Neuronal stem cell (in vitro differentiated cells): Measurements from ENCODE around the gene NTSR1.

Source experiments
- DNase-seq: peaks from one replicate; pipeline ENCODE4 v3.0.0-alpha.2; 2013; ENCODE audit warnings: low spot score
- H2AFZ ChIP-seq: one replicate; pipeline ENCODE4 v1.6.1; 2013; ENCODE audit warnings: mild to moderate bottlenecking, low read length, inconsistent platforms
- H2AK5ac ChIP-seq: 2 replicates; pipeline ENCODE4 v1.6.1; 2013; ENCODE audit warnings: low read depth, mild to moderate bottlenecking, inconsistent platforms, low read length, moderate library complexity, mixed read lengths
- H2BK120ac ChIP-seq: 2 replicates; pipeline ENCODE4 v1.6.1; 2013; ENCODE audit warnings: low read depth, mild to moderate bottlenecking, inconsistent platforms, low read length, moderate library complexity, mixed read lengths
- H2BK12ac ChIP-seq: one replicate; pipeline ENCODE4 v1.6.1; 2013; ENCODE audit warnings: low read length, inconsistent platforms
- H2BK15ac ChIP-seq: 2 replicates; pipeline ENCODE4 v1.6.1; 2013; ENCODE audit warnings: mild to moderate bottlenecking, low read length, inconsistent platforms, mixed read lengths
- H2BK5ac ChIP-seq: one replicate; pipeline ENCODE4 v1.6.1; 2013; ENCODE audit warnings: inconsistent platforms, mild to moderate bottlenecking, low read length, moderate library complexity
- H3K14ac ChIP-seq: one replicate; pipeline ENCODE4 v1.6.1; 2013; ENCODE audit warnings: low read length, inconsistent platforms
- H3K18ac ChIP-seq: 2 replicates; pipeline ENCODE4 v1.6.1; 2013; ENCODE audit warnings: low read length, inconsistent platforms
- H3K23ac ChIP-seq: 2 replicates; pipeline ENCODE4 v1.6.1; 2013; ENCODE audit warnings: low read depth, mild to moderate bottlenecking, mixed read lengths, low read length, inconsistent platforms; ENCODE audit not compliant: poor library complexity
- H3K27ac ChIP-seq: replicated peaks from 3 replicates; pipeline ENCODE4 v1.5.1; 2013; ENCODE audit warnings: low read length, inconsistent platforms
- H3K27me3 ChIP-seq, 3 experiments: 2 replicates each; pipeline ENCODE4 v1.6.1; 2013; ENCODE audit warnings: low read length in 3 of 3, mild to moderate bottlenecking in 2 of 3, inconsistent platforms in 1 of 3, low read depth in 1 of 3, mixed read lengths in 1 of 3, moderate library complexity in 1 of 3; ENCODE audit not compliant: control insufficient read depth in 3 of 3, insufficient read depth in 3 of 3
- H3K36me3 ChIP-seq, 2 donors: replicated peaks in 1 of 2; 2 replicates each; pipeline ENCODE4 v1.6.1; 2013; ENCODE audit warnings: low read length in 2 of 2; ENCODE audit not compliant: control insufficient read depth in 2 of 2, insufficient read depth in 2 of 2
- H3K4ac ChIP-seq: 2 replicates; pipeline ENCODE4 v1.6.1; 2013; ENCODE audit warnings: inconsistent platforms, mild to moderate bottlenecking, low read length, moderate library complexity
- H3K4me1 ChIP-seq, 2 donors: 1 replicate in 1 of 2; 2 replicates in 1 of 2; pipeline ENCODE4 v1.6.1; 2013; ENCODE audit warnings: low read length in 2 of 2, low read depth in 1 of 2; ENCODE audit not compliant: control insufficient read depth in 2 of 2, insufficient read depth in 1 of 2
- H3K4me2 ChIP-seq: one replicate; pipeline ENCODE4 v1.6.1; 2013; ENCODE audit warnings: mild to moderate bottlenecking, low read length, inconsistent platforms; ENCODE audit not compliant: insufficient read depth, poor library complexity, severe bottlenecking
- H3K4me3 ChIP-seq, 2 donors: 2 replicates each; pipeline ENCODE4 v1.5.1; 2013; ENCODE audit warnings: low read length in 2 of 2, mild to moderate bottlenecking in 2 of 2, inconsistent platforms in 1 of 2, moderate library complexity in 1 of 2
- H3K79me1 ChIP-seq: one replicate; pipeline ENCODE4 v1.6.1; 2013; ENCODE audit warnings: low read depth, mild to moderate bottlenecking, inconsistent platforms, low read length, moderate library complexity
- H3K9ac ChIP-seq: one replicate; pipeline ENCODE4 v1.6.1; 2013; ENCODE audit warnings: mild to moderate bottlenecking, low read depth, low read length, inconsistent platforms; ENCODE audit not compliant: poor library complexity
- H3K9me3 ChIP-seq, 2 donors: replicated peaks in 1 of 2; 2 replicates each; pipeline versions ENCODE3 to v1.6.1; 2013; ENCODE audit warnings: low read length in 2 of 2, mild to moderate bottlenecking in 2 of 2, inconsistent platforms in 1 of 2, low read depth in 1 of 2, mixed read lengths in 1 of 2, moderate library complexity in 1 of 2; ENCODE audit not compliant: control insufficient read depth in 2 of 2, insufficient read depth in 1 of 2
- H4K8ac ChIP-seq: one replicate; pipeline ENCODE4 v1.6.1; 2013; ENCODE audit warnings: low read depth, mild to moderate bottlenecking, inconsistent platforms, low read length, moderate library complexity
- H4K91ac ChIP-seq: one replicate; pipeline ENCODE4 v1.6.1; 2013; ENCODE audit warnings: low read length, low read depth, mild to moderate bottlenecking, inconsistent platforms; ENCODE audit not compliant: poor library complexity
- WGBS, 2 donors: extraction: QIAGEN DNeasy Blood & Tissue Kit; methylation state at CpG; one replicate each; pipeline ENCODE4 v1.1.7; 2013; ENCODE audit warnings: missing lambda C conversion rate in 2 of 2, mixed read lengths in 1 of 2; ENCODE audit not compliant: insufficient read length in 2 of 2, insufficient replicate concordance in 1 of 2; ENCODE audit errors: extremely low coverage in 2 of 2; 5-methylcytosine and 5-hydroxymethylcytosine counted together

Gene NTSR1

GRCh38 chr20:62722627-62723026 lies 14.0 kb downstream of the NTSR1 start:
- Histone ChIP-seq H3K4me3 (peak overlapping the region in 1 of 2 donors; percentile 21), H2BK120ac (no peak overlapping the region), H3K4me2 (no peak overlapping the region), H3K4ac (no peak overlapping the region), H3K9ac (no peak overlapping the region), H3K4me1 (no peaks in the 10 kb centered on the region), H3K27ac (no peak overlapping the region), H2BK12ac (no peak overlapping the region), H3K18ac (no peak overlapping the region), H3K36me3 (no peaks in the 10 kb centered on the region), H3K23ac (no peak overlapping the region), H3K79me1 (peaks cover 3% of the 10 kb centered on the region), H4K8ac (no peak overlapping the region), H2AFZ (no peak overlapping the region), H2BK15ac (no peak overlapping the region), H3K9me3 (peaks cover 5 to 22% of the 10 kb centered on the region in 2 donors), H3K14ac (no peak overlapping the region), H2AK5ac (no peak overlapping the region), H4K91ac (no peak overlapping the region), H2BK5ac (no peak overlapping the region), H3K27me3 (peaks cover 0 to 70% (median 0%) of the 10 kb centered on the region in 3 experiments)
- DNase-seq, result no peak
- WGBS, 2 donors, result no CpG with 5 or more reads among the region's 6 CpGs

GRCh38 chr20:62723351-62723750 lies 14.7 kb downstream of the NTSR1 start:
- no CpG with 5 or more reads among the region's 13 CpGs for WGBS, 2 donors
- H3K9ac ChIP-seq, result no peak overlapping the region
- H3K9me3 ChIP-seq, result peaks cover 5 to 22% of the 10 kb centered on the region in 2 donors
- H2BK12ac ChIP-seq, result peak overlapping the region; percentile 27
- H3K27me3 ChIP-seq, result peaks cover 0 to 71% (median 0%) of the 10 kb centered on the region in 3 experiments
- no peak overlapping the region for H3K4ac ChIP-seq
- no peak overlapping the region for H2BK120ac ChIP-seq
- no peaks in the 10 kb centered on the region for H3K4me1 ChIP-seq
- peak overlapping the region; percentile 67 for H3K18ac ChIP-seq
- no peak overlapping the region for H2AFZ ChIP-seq
- H3K27ac ChIP-seq, result no peak overlapping the region
- H3K79me1 ChIP-seq, result peaks cover 3% of the 10 kb centered on the region
- no peak overlapping the region for H3K4me2 ChIP-seq
- no peak overlapping the region for H4K8ac ChIP-seq
- no peak overlapping the region for H3K14ac ChIP-seq
- no peak overlapping the region for H4K91ac ChIP-seq
- no peak overlapping the region for H3K4me3 ChIP-seq
- H3K36me3 ChIP-seq, result no peaks in the 10 kb centered on the region
- H2BK15ac ChIP-seq, result no peak overlapping the region
- peak overlapping the region; percentile 51 for H2AK5ac ChIP-seq
- peak overlapping the region; percentile 48 for H2BK5ac ChIP-seq
- no peak for DNase-seq
- H3K23ac ChIP-seq, result peak overlapping the region; percentile 3

DNA sequence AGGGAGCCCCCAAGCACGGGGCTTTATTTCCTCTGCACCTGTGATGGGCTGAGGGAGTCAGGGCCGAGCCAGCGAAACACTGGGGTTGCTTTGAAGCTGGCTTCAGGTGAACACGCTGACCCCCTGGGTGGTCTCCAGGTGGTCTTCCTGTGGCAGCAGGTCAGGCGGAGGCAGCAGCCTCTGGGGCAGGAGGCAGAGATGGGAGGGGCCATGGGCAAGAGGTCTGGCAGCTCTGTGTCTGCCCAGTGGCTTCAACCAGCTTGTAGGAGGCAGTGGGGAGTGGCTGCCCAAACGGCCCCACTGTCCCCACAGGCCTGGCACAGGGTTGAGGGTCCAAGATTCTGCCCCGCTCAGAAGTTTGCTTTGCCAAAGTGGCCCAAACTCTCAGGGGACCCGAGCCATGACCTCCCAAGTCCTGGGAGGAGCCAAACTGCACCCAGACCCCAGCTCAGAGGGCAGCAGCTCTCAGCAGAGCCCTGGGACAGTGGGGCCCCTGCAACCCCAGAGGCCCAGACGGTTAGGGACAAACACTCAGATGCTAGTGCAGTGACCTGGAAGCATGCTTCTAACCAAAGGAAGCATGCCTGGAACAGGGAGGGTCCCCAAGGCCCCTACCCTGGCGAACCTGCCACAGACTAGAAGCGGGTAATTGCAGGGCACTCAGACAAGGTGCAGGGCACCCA lies 15.3 kb downstream of the NTSR1 start:
- DNase-seq, result no peak
- peak overlapping the region; percentile 48 for H2BK5ac ChIP-seq
- peak overlapping the region; percentile 51 for H2AK5ac ChIP-seq
- H3K23ac ChIP-seq, result no peak overlapping the region
- H3K79me1 ChIP-seq, result peaks cover 3% of the 10 kb centered on the region
- no peaks in the 10 kb centered on the region for H3K36me3 ChIP-seq
- no CpG with 5 or more reads among the region's 11 CpGs for WGBS, 2 donors
- H3K18ac ChIP-seq, result peak overlapping the region; percentile 67
- H4K8ac ChIP-seq, result no peak overlapping the region
- no peak overlapping the region for H2AFZ ChIP-seq
- peaks cover 0 to 72% (median 0%) of the 10 kb centered on the region in 3 experiments for H3K27me3 ChIP-seq
- no peak overlapping the region for H2BK120ac ChIP-seq
- no peak overlapping the region for H3K27ac ChIP-seq
- H3K4ac ChIP-seq, result no peak overlapping the region
- no peak overlapping the region for H2BK15ac ChIP-seq
- no peak overlapping the region for H3K4me3 ChIP-seq
- H2BK12ac ChIP-seq, result peak overlapping the region; percentile 27
- H3K14ac ChIP-seq, result no peak overlapping the region
- H3K4me1 ChIP-seq, result no peaks in the 10 kb centered on the region
- no peak overlapping the region for H3K4me2 ChIP-seq
- peaks cover 5 to 22% of the 10 kb centered on the region in 2 donors for H3K9me3 ChIP-seq
- no peak overlapping the region for H3K9ac ChIP-seq
- no peak overlapping the region for H4K91ac ChIP-seq

DNA sequence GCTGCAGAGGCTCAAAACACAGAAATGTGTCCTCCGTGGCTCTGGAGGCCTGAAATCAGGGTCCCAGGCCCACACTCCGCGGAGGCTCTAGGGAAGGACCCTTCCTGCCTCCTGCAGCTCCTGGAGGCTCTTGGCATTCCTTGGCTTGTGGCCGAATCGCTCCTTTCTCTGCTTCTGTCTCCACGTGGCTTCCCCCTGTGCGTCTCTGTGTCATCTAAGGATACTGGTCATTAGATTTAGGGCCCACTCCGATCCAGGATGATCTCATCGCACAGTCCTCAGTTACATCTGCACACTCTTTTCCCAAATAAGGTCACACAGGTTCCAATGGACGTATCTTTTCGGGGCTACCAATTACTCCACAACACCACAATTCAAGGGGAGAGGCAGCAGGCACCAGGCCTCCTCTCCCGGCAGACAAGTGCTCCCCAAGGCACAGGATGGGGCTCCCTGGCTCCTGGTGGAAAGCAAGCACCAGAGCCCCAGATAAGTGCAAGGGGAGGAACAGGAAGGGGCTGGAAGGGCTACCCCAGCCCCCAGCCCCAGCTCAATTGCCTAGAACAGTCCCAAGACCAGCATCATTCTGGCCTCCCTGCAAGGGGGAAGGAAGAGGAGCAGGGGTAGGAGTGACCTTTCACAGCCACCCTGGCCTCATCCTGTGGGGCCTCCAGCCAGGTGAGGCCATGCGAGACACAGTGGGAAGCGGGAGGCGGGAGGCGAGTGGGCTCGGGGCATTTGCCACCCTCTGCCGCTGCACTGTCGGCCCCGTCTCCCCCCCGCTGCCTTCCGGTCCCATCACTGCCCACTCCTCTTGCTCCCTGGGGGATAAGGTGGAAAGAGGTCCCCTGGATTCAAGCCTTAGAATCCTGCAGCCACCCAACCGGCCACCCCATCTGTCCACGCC lies 16.3 kb downstream of the NTSR1 start:
- DNase-seq, result no peak
- Histone ChIP-seq H3K36me3 (no peaks in the 10 kb centered on the region), H3K79me1 (peaks cover 3% of the 10 kb centered on the region), H4K8ac (no peak overlapping the region), H2BK120ac (no peak overlapping the region), H3K23ac (peak overlapping the region; percentile 3), H3K4me1 (no peaks in the 10 kb centered on the region), H3K27ac (no peak overlapping the region), H3K14ac (peak overlapping the region; percentile 15), H2BK15ac (peak overlapping the region; percentile 9), H2AFZ (no peak overlapping the region), H4K91ac (peak overlapping the region; percentile 67), H3K4me2 (no peak overlapping the region), H3K4me3 (no peak overlapping the region), H2BK12ac (no peak overlapping the region), H3K4ac (no peak overlapping the region), H3K9ac (no peak overlapping the region), H3K27me3 (peaks cover 0 to 76% (median 0%) of the 10 kb centered on the region in 3 experiments), H3K18ac (peak overlapping the region; percentile 54), H3K9me3 (peaks cover 5 to 21% of the 10 kb centered on the region in 2 donors), H2AK5ac (peak overlapping the region; percentile 14), H2BK5ac (peak overlapping the region; percentile 57)
- WGBS, 2 donors, result no CpG with 5 or more reads among the region's 24 CpGs
